GM18870 (cell line): ENCODE results near the gene FGR.

Source experiments
- ATAC-seq: cut with Tn5 transposase; IDR thresholded peaks from one replicate; pipeline ENCODE4 v1.9.1; 2021; ENCODE audit warnings: moderate library complexity; ENCODE audit not compliant: unreplicated experiment

FGR gene

GRCh38 chr1:27590917-27591508, 44.0 kb downstream of the FGR start:
- ATAC-seq: no peak

- no peak for ATAC-seq
Observed at GRCh38 chr1:27589841-27590426, 45.1 kb downstream of the FGR start.

- no peak for ATAC-seq
Observed at GRCh38 chr1:27589441-27589840, 45.5 kb downstream of the FGR start.

DNA sequence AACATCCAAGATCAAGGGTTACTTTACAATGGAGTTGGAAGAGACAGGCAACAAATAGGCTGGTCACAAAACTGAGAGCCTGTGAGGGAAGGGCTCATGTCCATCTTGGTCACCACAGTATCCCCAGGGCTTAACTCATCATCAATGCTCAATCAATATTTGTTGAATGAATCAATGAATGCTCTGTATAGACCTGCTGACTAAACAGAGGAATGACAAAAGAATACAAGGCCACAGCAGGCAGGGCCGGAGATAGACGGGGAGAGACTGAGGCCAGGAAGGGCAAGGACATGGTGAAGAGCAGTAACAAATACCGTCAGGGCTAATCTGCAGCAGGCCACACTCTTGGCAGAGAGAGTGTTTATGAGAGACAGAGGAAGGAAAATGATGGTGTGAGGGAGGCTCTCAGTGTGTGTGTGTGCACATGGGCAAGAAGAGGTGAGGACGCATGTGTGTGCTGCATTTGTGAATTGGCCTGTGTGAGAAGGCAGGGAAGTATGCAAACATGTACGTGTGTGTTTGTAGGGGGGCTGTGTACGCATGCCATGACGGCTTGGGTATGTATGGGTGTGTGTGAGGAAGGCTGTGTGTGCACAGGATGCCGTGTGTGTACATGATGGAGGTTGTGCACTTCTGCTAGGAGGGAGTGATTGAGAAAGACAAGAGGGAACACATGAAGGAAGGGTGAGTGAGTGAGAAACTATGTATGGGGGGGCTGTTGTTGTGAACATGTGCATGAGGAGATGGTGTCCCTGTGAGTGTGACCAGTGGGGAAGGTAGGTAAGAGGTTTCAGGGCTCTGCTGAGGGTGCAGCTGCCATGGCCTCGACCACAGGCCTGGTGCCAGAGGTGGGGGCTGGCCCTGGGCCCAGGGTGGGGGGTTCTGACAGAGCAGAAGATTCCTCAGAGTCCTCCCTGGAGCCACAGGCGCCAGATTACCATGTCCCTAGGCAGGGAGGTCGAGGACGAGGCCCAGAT, 46.4 kb downstream of the FGR start:
- ATAC-seq: no peak

DNA sequence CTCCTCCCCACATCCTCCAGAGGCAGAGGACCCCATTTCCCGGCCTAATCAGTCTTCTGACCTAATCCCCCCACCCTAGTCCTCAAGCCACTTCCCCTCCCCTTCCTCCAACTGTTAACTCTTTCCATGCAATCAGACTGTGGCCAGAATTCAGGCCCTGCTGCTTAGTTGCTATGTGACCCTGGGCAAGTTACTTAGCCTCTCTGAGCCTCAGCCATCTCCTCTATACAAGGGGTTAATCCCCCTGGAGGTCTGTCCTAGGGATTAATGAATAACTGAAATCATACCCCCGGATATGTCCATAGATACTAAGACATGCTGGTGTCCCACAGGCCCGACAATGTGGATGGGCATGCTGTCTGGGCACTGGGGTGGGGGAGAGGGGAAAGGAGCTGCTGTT, 49.3 kb downstream of the FGR start:
- no peak for ATAC-seq

- ATAC-seq: no peak
Observed at GRCh38 chr1:27584453-27584852, 50.5 kb downstream of the FGR start.

- ATAC-seq: no peak
Observed at GRCh38 chr1:27583479-27583878, 51.5 kb downstream of the FGR start.

- ATAC-seq: no peak
Observed at GRCh38 chr1:27581823-27582243, 53.2 kb downstream of the FGR start.

DNA sequence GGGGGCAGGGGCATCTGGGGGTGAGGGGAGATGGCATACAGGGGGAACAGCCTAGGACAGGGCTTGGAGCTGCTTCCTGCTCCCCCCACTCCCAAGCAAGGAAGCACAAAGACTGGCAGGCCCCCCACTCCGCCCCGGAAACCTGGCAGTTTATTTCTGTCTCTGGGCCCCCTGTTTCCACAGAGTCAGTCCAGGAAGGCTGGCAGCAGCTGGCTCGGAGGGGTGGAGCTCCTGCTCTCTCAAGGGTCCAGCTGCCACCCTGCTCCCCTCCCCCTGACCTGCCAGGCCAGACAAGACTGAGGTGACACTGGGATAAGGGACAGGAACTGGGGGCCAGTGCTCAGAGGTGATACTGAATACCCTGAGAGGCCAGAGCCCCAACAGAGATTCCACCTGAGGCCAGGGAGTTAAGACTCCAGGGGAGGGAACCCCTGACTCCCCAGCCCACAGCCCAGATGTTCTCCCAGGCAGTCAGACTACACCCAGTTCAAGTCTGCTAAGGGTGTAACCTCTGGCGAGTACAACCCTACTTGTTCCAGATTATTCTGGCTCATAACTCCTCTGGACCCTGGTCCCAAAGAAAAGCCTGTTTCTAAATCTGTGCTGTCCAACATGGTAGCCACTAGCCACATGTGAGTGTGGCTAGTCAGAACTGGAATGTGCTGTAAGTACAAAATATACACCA, 57.3 kb downstream of the FGR start:
- ATAC-seq: no peak

DNA sequence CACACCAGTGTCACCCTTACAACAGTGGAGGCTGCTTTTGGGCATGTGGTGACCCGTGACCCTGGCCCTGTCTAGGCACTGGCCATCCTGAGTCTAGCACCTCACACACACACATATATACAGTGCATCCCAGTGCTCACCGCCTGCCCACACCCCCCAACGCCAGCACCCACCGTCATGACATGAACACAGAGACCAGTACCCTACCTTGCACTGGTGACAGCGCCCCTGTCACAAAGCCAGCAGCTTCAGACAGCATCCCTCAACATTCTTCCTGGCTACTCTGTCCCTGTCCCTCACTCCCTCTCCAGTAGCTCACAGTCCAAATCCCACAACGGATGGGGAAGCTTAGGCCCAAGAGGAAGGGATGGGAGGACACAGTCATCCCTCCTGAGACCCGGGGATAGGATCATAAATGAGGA, 58.2 kb downstream of the FGR start:
- ATAC-seq: no peak

DNA sequence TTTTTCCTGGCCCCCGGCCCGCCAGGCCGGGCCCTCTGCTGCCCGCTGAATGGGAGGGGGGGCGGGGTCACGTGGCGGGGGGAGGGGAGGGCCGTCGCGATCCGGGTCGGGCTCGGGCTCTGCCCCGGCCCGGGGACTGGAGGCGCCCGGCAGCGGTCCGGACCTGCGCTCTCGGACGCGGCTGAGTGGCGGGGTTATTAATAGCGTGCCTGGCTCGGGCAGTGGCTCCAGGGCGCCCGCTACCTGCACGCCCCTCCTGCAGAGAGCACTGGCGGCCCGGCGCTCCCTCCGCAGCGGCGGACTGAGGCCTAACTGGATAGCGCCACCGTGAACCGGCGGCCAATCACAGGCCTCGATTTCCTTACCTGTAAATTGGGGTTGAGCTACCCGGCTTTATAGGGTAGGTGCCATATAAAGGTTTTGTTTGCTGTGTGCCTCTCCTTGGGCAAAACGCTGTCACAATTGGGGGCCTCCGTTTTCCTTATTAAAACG, 59.1 kb downstream of the FGR start:
- ATAC-seq: no peak

- no peak for ATAC-seq
Observed at GRCh38 chr1:27574871-27575831, 59.8 kb downstream of the FGR start.

DNA sequence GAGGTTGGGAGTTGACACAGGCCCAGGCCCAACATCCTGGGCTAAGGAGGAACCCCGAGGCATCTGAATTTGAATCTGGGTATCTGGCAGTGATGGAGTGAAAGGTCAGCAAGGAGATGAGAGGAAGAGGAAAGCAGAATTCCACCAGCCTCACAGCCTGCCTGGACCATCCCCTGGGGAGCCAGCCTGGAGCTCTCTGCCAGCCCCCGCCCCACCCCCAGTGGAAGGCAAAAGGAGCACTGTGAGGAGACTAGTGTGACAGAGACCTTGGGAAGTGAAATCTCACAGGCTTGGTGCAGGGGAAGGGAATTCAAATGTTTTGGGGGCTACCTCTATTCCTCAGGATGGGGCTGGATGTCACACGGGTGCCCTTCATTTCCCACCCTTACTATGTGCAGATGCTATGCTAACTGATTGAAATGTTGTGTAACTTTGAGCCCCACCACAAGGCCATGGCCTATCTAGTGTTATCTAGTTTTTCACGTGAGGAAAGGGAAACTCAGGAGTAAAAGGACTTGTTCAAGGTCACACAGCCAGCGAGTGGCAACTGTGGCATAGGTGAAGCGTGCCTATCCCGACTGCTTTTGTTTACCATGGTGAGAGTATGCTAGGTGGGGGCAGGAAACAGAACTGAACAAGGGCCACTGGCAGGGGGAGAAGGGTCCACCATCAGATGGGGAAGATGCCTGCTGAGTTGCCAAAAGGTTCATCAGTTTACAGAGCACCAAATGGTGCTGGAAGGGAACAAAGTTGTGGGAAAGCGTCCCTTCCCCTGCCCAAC, 60.8 kb downstream of the FGR start:
- ATAC-seq: no peak

DNA sequence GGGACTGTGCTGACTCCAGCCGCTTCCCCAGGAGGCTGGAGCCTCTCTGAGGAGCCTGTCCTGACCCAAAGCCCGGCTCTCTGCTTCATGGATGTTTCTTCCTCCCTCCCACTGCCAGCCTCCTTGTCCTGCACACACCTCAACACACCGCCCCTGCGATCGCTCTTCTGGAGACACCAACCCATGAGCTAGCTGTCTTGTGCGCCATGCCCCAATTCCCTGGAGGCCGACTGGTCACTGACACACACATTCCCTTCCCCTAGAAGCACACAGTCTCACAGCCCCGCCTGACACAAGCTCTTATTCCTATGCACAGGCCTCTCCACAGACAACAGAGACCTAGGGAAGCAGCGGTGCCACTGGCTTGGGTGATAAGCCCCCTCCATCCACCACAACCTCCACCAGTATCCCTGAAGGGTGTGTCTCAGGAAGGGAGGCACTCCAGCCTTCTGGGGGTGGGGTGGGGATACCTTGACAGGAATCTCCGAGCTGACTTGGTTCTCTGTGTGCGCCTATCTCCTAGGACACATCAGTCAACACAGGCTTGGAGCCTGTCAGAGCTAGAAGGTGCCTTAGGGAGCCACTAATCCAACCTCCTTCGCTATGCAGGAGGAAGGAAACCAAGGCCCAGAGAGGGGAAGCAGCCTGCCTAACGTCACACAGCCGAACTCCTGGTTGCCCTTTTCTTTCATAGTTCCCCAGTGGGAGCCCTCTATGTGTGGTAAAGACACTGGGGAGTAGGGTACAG, 62.1 kb downstream of the FGR start:
- ATAC-seq: no peak

DNA sequence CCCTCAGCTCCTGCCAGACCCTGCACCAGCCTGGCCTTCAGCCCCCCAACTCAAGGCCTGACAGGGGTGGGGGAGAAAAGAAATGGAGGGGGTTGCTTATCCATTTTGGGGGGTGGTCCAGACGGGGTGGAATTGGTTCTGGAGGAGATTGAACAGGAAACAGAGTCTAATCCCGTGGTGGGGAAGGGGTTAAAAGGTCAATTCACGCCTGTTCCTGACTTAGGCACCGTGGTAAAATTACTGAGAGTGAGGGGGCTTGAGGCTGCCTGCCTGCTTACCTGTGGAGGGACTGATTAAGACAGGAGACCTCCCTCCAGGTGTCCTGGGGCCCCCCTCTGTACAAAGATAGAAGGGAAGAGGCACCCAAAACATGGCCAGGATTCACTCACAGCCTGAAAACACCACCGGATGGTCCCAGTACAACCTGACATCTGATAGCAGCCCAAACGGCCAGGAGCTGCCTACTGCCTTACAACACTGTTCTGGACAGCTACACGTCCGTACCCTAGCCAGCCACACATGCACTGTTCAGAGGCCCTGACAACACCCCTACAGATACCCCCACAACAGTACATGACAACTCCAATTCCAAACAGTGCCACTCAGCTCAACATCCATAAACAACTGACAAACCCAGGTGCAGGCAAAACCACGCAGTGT, 62.8 kb downstream of the FGR start:
- no peak for ATAC-seq

GRCh38 chr1:27571439-27572018, 63.5 kb downstream of the FGR start:
- no peak for ATAC-seq

- no peak for ATAC-seq
Observed at GRCh38 chr1:27570784-27571183, 64.2 kb downstream of the FGR start.

DNA sequence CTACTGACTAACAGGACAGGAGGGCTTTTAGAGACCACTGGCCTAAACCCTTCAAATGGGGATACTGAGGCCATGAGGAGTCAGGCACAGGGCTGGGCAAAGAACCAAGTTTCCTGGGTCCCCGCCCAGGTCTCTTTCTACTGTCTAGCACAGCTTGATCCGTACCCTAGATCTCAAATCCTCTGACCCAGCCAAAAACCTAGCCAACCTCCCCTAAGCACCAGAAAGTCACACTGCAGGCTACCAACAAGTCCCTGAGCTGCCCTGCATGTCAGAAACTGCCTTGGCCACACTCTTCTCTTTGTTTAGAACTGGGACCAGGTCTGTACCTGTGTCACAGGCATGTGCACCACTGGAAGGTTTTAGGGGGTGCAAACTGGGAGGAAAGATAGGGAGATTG, 64.6 kb downstream of the FGR start:
- no peak for ATAC-seq
